ENCODE measurements around the gene NTRK2. TPM values are rescaled to one million over a fixed set of nuclear protein-coding genes. Genes with fewer than 3 reads are reported as not detected.
A peak's percentile ranks its signal among the peaks of the same experiment; 100 is the strongest.

The NTRK2 gene
- total RNA-seq, 1 donor from 2014 or later, result 16.0 TPM

DNA sequence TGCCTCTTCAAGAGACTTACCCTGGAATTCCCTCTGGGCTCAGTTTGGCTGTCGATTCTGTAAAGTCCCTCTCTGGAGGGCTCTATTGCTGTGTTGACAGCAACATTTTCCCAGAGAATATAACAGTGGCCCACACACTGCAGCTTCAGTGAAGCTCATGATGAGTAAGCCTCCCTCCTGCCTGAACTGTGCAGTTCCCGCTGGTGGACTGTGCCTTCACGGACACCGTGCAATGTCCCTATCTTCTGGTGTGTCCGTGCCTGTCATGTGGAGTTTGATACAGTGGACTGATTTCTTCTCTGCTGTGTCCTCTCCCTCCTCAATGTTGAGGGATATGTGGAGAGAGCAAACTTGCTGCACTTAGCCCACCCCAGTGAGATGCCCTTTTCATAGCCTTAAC lies 109.0 kb downstream of the NTRK2 start:
- Histone ChIP-seq H3K4me3 (no peak overlapping the region), H3K27ac (no peak overlapping the region), H3K4me1 (no peaks in the 10 kb centered on the region), H3K9me3 (no peaks in the 10 kb centered on the region), H3K27me3 (no peaks in the 10 kb centered on the region), H3K36me3 (no peaks in the 10 kb centered on the region)
- TF ChIP-seq, protein P1, sequence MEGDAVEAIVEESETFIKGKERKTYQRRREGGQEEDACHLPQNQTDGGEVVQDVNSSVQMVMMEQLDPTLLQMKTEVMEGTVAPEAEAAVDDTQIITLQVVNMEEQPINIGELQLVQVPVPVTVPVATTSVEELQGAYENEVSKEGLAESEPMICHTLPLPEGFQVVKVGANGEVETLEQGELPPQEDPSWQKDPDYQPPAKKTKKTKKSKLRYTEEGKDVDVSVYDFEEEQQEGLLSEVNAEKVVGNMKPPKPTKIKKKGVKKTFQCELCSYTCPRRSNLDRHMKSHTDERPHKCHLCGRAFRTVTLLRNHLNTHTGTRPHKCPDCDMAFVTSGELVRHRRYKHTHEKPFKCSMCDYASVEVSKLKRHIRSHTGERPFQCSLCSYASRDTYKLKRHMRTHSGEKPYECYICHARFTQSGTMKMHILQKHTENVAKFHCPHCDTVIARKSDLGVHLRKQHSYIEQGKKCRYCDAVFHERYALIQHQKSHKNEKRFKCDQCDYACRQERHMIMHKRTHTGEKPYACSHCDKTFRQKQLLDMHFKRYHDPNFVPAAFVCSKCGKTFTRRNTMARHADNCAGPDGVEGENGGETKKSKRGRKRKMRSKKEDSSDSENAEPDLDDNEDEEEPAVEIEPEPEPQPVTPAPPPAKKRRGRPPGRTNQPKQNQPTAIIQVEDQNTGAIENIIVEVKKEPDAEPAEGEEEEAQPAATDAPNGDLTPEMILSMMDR (IDR thresholded peaks at IDR 0.05), result no peak
- TF ChIP-seq POLR2A (IDR thresholded peaks at IDR 0.05), result no peak
- TF ChIP-seq POLR2AphosphoS5 (IDR thresholded peaks at IDR 0.05; ENCODE audit: insufficient read depth in 1 of 2, low read depth in 1 of 2), result no peak
- intact Hi-C loops (cut with DNase I), result no loop called here
- DNase-seq (ENCODE audit: extremely low spot score in 2 of 2), result no peak

DNA sequence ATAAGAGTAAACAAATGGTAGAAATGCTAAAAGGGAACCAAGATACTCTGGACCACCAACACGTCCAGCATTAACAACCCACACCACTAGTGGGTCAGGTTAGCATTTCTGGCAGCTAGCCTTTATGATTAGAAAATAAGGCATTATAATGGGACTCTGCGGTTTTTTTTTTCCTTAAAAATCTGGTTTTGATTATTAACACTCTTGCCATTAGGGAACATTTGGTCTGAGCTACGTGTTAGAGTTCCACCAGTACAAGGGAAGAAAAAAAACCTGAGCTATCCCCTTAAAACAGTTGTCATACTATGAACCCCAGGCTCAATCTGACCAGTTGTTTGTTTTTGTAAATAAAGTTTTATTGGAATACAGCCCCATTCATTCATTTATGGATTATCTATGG lies 110.4 kb downstream of the NTRK2 start:
- intact Hi-C loops (cut with DNase I), result no loop called here

DNA sequence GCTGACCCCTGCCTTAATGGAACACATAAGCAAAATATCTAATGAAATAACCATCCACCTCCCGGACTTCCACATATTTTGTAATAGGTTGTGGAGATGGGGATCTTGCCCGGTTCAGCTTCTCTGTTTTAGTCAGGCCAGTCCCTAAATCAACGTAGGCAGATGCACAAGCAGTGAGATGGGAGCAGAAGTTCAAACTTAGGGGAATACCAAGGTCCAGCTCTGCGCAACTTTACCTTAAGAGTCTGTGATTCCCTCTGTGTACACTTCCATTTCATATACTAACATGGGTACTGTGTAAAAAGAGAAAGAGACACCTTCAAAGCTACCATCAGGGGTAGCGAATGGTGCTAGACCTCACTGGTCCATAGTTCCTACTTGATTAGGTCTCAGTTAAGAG lies 110.9 kb downstream of the NTRK2 start:
- H3K4me1 ChIP-seq, result no peaks in the 10 kb centered on the region
- H3K9me3 ChIP-seq, result no peaks in the 10 kb centered on the region
- intact Hi-C loops (cut with DNase I), result no loop called here
- no peaks in the 10 kb centered on the region for H3K36me3 ChIP-seq
- DNase-seq (ENCODE audit: extremely low spot score in 2 of 2), result no peak
- no peaks in the 10 kb centered on the region for H3K27me3 ChIP-seq
- no peak for TF ChIP-seq POLR2AphosphoS5 (IDR thresholded peaks at IDR 0.05; ENCODE audit: insufficient read depth in 1 of 2, low read depth in 1 of 2)
- no peak for TF ChIP-seq POLR2A (IDR thresholded peaks at IDR 0.05)
- TF ChIP-seq, protein P1 (IDR thresholded peaks at IDR 0.05), result no peak
- H3K27ac ChIP-seq, result no peak overlapping the region
- no peak overlapping the region for H3K4me3 ChIP-seq

More for the DNA sequence above, 110.4 kb downstream of the NTRK2 start:
- H3K4me1 ChIP-seq, result no peaks in the 10 kb centered on the region
- no peaks in the 10 kb centered on the region for H3K9me3 ChIP-seq
- TF ChIP-seq, protein P1 (IDR thresholded peaks at IDR 0.05), result no peak
- TF ChIP-seq POLR2A (IDR thresholded peaks at IDR 0.05), result no peak
- no peak for TF ChIP-seq POLR2AphosphoS5 (IDR thresholded peaks at IDR 0.05; ENCODE audit: insufficient read depth in 1 of 2, low read depth in 1 of 2)
- no peak overlapping the region for H3K27ac ChIP-seq
- H3K4me3 ChIP-seq, result no peak overlapping the region
- H3K27me3 ChIP-seq, result no peaks in the 10 kb centered on the region
- no peak for DNase-seq (ENCODE audit: extremely low spot score in 2 of 2)
- no peaks in the 10 kb centered on the region for H3K36me3 ChIP-seq

DNA sequence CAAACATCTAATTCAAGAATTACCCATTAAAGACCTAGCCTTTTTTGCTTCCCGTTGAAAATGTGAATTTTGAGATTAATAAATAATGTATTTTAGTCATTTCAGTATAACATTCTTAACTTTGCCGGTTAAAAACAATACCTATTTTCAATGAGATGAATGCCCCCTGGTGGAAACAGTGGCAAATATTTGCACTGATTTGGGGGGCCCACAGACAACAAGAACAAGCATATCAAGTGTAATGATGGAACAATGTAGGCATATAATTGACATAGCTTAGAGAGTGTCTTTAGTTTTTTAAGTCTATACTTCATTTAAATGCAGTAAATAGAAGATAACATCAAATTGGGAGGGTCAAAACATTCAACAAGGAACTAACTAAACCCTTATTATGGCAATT lies 111.9 kb downstream of the NTRK2 start:
- DNase-seq (ENCODE audit: extremely low spot score in 2 of 2), result no peak
- Histone ChIP-seq H3K4me3 (no peak overlapping the region), H3K36me3 (no peaks in the 10 kb centered on the region), H3K27me3 (no peaks in the 10 kb centered on the region), H3K9me3 (no peaks in the 10 kb centered on the region), H3K27ac (no peak overlapping the region), H3K4me1 (no peaks in the 10 kb centered on the region)
- intact Hi-C loops (cut with DNase I), result no loop called here
- TF ChIP-seq, protein P1 (IDR thresholded peaks at IDR 0.05), result peak in 1 of 3 experiments; percentile 17
- no peak for TF ChIP-seq POLR2AphosphoS5 (IDR thresholded peaks at IDR 0.05; ENCODE audit: insufficient read depth in 1 of 2, low read depth in 1 of 2)

DNA sequence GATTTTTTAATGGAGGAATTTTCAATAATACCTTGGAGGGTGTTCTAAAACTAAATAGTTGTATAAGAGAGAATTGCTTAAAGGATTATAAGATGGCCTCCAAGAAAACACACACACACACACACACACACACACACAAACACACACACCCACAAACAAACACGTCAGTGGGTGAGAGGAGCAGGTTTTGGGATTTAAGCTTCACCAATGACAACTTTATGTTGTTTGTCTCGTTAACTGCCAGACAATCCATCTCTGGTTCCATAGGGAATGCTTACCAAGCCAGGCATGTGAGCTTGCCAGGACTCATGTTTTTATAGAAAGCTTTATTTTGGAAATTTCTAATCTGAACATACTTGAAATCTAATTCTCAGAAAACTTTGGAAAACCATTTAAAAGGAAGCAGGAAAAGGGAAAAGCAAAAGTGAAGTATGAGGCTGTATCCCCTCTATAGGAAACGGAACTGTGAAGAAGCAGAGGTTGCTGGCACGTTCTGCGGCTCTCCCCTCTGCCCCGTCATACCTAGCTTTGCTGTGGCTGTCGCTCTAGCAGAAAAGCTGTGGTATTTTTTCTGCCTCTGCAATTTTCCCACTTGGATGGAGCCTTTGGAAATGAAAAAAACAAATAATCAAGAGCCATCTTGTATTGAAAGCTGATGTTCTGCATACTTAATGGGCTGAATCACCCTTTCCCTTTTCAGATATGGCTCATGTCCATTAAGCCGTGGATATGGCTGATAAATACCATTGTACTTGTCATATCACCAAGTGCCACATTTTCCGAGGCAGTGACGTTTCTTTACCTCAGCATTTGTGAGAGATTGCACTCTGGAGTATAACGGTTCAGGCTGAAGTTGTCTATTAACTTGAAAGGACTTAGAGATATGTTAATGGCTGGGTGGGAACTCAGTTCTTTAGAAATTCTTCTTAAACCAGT lies 112.7 kb downstream of the NTRK2 start:
- no peak for DNase-seq (ENCODE audit: extremely low spot score in 2 of 2)
- H3K27ac ChIP-seq, result no peak overlapping the region
- H3K4me1 ChIP-seq, result no peaks in the 10 kb centered on the region
- no peaks in the 10 kb centered on the region for H3K36me3 ChIP-seq
- no peak overlapping the region for H3K4me3 ChIP-seq
- TF ChIP-seq POLR2AphosphoS5 (IDR thresholded peaks at IDR 0.05; ENCODE audit: insufficient read depth in 1 of 2, low read depth in 1 of 2) (no peak), POLR2A (IDR thresholded peaks at IDR 0.05) (no peak)
- TF ChIP-seq, protein P1 (IDR thresholded peaks at IDR 0.05), result no peak
- no peaks in the 10 kb centered on the region for H3K9me3 ChIP-seq
- no peaks in the 10 kb centered on the region for H3K27me3 ChIP-seq
- intact Hi-C loops (cut with DNase I), result no loop called here

Data from vagina (tissue), 2 donors.